ENCODE data around the gene ERGIC3. TPM values are rescaled to one million over a fixed set of nuclear protein-coding genes. Genes with fewer than 3 reads are reported as not detected.

ERGIC3 gene
- total and polyA plus RNA-seq, 2 donors (not counting 3 experiments of a cell fraction or from before 2014, with no cell fraction given): 203 to 419 TPM

- H3K4me1 ChIP-seq (ENCODE audit: control insufficient read depth, extremely low read depth, insufficient read depth, low read length): no peaks in the 10 kb centered on the region
- H4K20me1 ChIP-seq (replicated peaks; ENCODE audit: control insufficient read depth, extremely low read depth, insufficient read depth, low read length): no peaks in the 10 kb centered on the region
- no peak for DNase-seq (ENCODE audit: low read depth, low spot score)
- H3K9ac ChIP-seq (replicated peaks; ENCODE audit: extremely low read depth, insufficient read depth, low read length): no peak overlapping the region
- no peaks in the 10 kb centered on the region for H3K27me3 ChIP-seq (ENCODE audit: control insufficient read depth in 2 of 2, insufficient read depth in 2 of 2, low read length in 2 of 2)
- no peak overlapping the region for H3K4me3 ChIP-seq (replicated peaks in 1 of 3; ENCODE audit: insufficient read depth in 1 of 3, low read depth in 1 of 3, low read length in 3 of 3)
- ChIA-PET POLR2A (no interaction called here), CTCF (interaction anchor here (0.6 to 1.2 kb wide), 2 partner anchors 59 to 1121 kb away, joined by 3 to 5 read pairs; no protein-coding TSS in a partner anchor)
- H3K4me2 ChIP-seq (ENCODE audit: insufficient read depth, low read length): no peak overlapping the region
- H3K36me3 ChIP-seq (ENCODE audit: control insufficient read depth in 2 of 2, extremely low read depth in 1 of 2, insufficient read depth in 2 of 2, low read length in 2 of 2): peaks cover 0 to 22% of the 10 kb centered on the region in 2 experiments
- no peak for TF ChIP-seq POLR2A (IDR thresholded peaks at IDR 0.05; ENCODE audit: low read depth, low read length)
- no peak for TF ChIP-seq CTCF (IDR thresholded peaks at IDR 0.05; ENCODE audit: extremely low read depth in 1 of 2, insufficient read depth in 1 of 2, low read depth in 1 of 2, low read length in 2 of 2)
- no peak for TF ChIP-seq POLR2AphosphoS5 (IDR thresholded peaks at IDR 0.05; ENCODE audit: insufficient read depth, low read depth, low read length)
- TF ChIP-seq GATA2 (IDR thresholded peaks at IDR 0.05; ENCODE audit: insufficient read depth, insufficient read length, low read depth, low read length): no peak
- TF ChIP-seq EZH2 (IDR thresholded peaks at IDR 0.05; ENCODE audit: borderline replicate concordance, low read depth, low read length, severe bottlenecking): no peak
- TF ChIP-seq FOS (IDR thresholded peaks at IDR 0.05; ENCODE audit: borderline replicate concordance, insufficient read depth, low read length): no peak
- no peak for TF ChIP-seq MYC (IDR thresholded peaks at IDR 0.05; ENCODE audit: low read depth, low read length)
- no peak for TF ChIP-seq MAX (IDR thresholded peaks at IDR 0.05; ENCODE audit: insufficient read depth, insufficient read length)
- TF ChIP-seq JUN (IDR thresholded peaks at IDR 0.05; ENCODE audit: borderline replicate concordance, insufficient read depth, insufficient read length, low read depth): no peak
- no peak overlapping the region for H2AFZ ChIP-seq (ENCODE audit: low read depth, low read length)
- FAIRE-seq: no peak
- BruUV-seq (replicated peaks): no TSS peak
- H3K27ac ChIP-seq (ENCODE audit: insufficient read depth, low read depth, low read length): no peak overlapping the region
- dilution Hi-C loops (cut with MboI; ENCODE audit: extremely low pct_ligation_motif_present, low sequenced_read_pairs) (no loop called here), intact Hi-C loops (cut with micrococcal nuclease) (no loop called here)
- H3K9me1 ChIP-seq (replicated peaks; ENCODE audit: control insufficient read depth, extremely low read depth, insufficient read depth, low read length): no peaks in the 10 kb centered on the region
- H3K79me2 ChIP-seq (ENCODE audit: control insufficient read depth, insufficient read depth, low read length): no peaks in the 10 kb centered on the region
- H3K9me3 ChIP-seq (replicated peaks; ENCODE audit: control insufficient read depth, insufficient read depth, low read length): no peaks in the 10 kb centered on the region
These were observed 18.2 kb downstream of the ERGIC3 start for GRCh38 chr20:35560105-35560511.
